Heart left ventricle (tissue), 16 donors: ENCODE results near the gene BRDT. TPM values are rescaled to one million over a fixed set of nuclear protein-coding genes. Genes with fewer than 3 reads are reported as not detected.

Experiments
- ATAC-seq, 4 donors: fragments of 200-7000 bp; cut with Tn5 transposase; one replicate each; pipeline ENCODE4 v1.9.1; 2020 to 2022; ENCODE audit warnings: moderate library complexity in 4 of 4, mild to moderate bottlenecking in 3 of 4, moderate number of reproducible peaks in 1 of 4
- DNase-seq, 5 donors: peaks; one replicate each; pipeline ENCODE4 v3.0.0-alpha.2; 2020
- H3K27ac ChIP-seq, 12 donors: fragments of 200-600 bp; sonication (generic) in 4 of 12; one replicate each; pipeline versions ENCODE4 v1.5.0 to v1.8.0; 2016 to 2022; ENCODE audit warnings: mild to moderate bottlenecking in 2 of 12
- H3K27me3 ChIP-seq, 9 donors: fragments of 200-600 bp; sonication (generic) in 2 of 9; one replicate each; pipeline versions ENCODE4 v1.5.1 to v1.8.0; 2016 to 2022; ENCODE audit warnings: mild to moderate bottlenecking in 3 of 9
- H3K36me3 ChIP-seq, 9 donors: fragments of 200-600 bp; sonication (generic) in 2 of 9; one replicate each; pipeline versions ENCODE4 v1.5.0 to v1.8.0; 2018 to 2022; ENCODE audit warnings: mild to moderate bottlenecking in 2 of 9
- H3K4me1 ChIP-seq, 12 donors: fragments of 200-600 bp; sonication (generic) in 4 of 12; one replicate each; pipeline versions ENCODE4 v1.5.0 to v1.8.0; 2016 to 2022; ENCODE audit warnings: mild to moderate bottlenecking in 3 of 12
- H3K4me3 ChIP-seq, 12 donors: fragments of 200-600 bp; sonication (generic) in 4 of 12; one replicate each; pipeline versions ENCODE4 v1.5.0 to v1.8.0; 2017 to 2022; ENCODE audit warnings: mild to moderate bottlenecking in 9 of 12, moderate library complexity in 4 of 12
- H3K9me3 ChIP-seq, 12 donors: fragments of 200-600 bp; sonication (generic) in 4 of 12; one replicate each; pipeline versions ENCODE4 v1.5.0 to v1.8.0; 2016 to 2022; ENCODE audit warnings: mild to moderate bottlenecking in 1 of 12
- POLR2A ChIP-seq, 2 donors: fragments of 450-650 bp; IDR thresholded peaks; one replicate each; pipeline ENCODE4 v1.6.1; 2017; ENCODE audit warnings: antibody characterized with exemption in 2 of 2, mild to moderate bottlenecking in 2 of 2, moderate library complexity in 2 of 2
- WGBS, 4 donors: extraction: QIAGEN DNeasy Blood & Tissue Kit in 2 of 4; methylation state at CpG; one replicate each; pipeline versions ENCODE4 v1.1.5 to v1.1.7; 2013 to 2018; 5-methylcytosine and 5-hydroxymethylcytosine counted together
- intact Hi-C, 10 donors: fragments of 100-400 bp; cut with DNase I; formaldehyde crosslinking; loops; one replicate each; pipeline versions ENCODE4 v1.11.1 to v1.14.2; 2022
- polyA plus RNA-seq, 2 donors: library from polyadenylated mRNA; stranded (reverse); fragments of 200-250 nt; gene quantifications; one replicate each; pipeline ENCODE4 v1.2.3, GENCODE V29; 2013
- total RNA-seq, 9 donors: library from RNA; depleted of rRNA in 2 of 9; stranded (reverse); fragments of >200 nt in 2 of 9; fragmentation: NEBNext Ultra II Directional in 3 of 9; extraction: Animal tissue kit (Norgen Biotek cat#: 25700) in 3 of 9; gene quantifications; one replicate each; pipeline versions ENCODE4 v1.1.0 to v1.2.4, GENCODE V29; 2016 to 2023
- TF ChIP-seq, protein P1 (sequence below), 12 donors: fragments of 200-600 bp; sonication (generic) in 4 of 12; IDR thresholded peaks; one replicate each; pipeline versions ENCODE4 v1.5.0 to v1.8.0; 2018 to 2022; ENCODE audit warnings: antibody characterized with exemption in 12 of 12, mild to moderate bottlenecking in 5 of 12
- donor health status: ischemic (EF 13 %, LVEDD 7.1; RV severe dilation, severe dysfunction).
- donor health status: healthy with polysubstance abuse.
- donor health status: DM: no; HTN: yes; CAD: no.
- donor health status: DM: no; HTN: no; CAD: no.
- donor health status: ischemic (EF 25% LVEDD 6.9; RV normal size, moderate dysfunction).
- donor health status: ischemic (EF 25% LVEDD 5.7; RV mildly dilated, moderate dysfunction).
- donor health status: healthy.
- donor health status: DM: yes; HTN: yes; CAD: no.
- donor health status: ischemic (EF 35%, LVEDD 5.7; RV mildly dilated, moderate dysfunction).
- donor health status: nonischemic (EF 11% LVEDD 7.7; RV severe dilation, severe dysfunction).
- donor health status: DM: yes; HTN: yes; CAD: no.
- donor health status: PGD.
- donor health status: ischemic (EF 29% LVEDD 5.4; RV normal size, mild dysfunction).
- donor health status: nonischemic (EF 23%, LVEDD 6.1; RV moderate dilation, normal function).

Gene BRDT
- total and polyA plus RNA-seq, 11 donors: not detected

GRCh38 chr1:92029241-92029922 lies 80.2 kb downstream of the BRDT start:
- WGBS, 4 donors: 41 to 61% (median 44%) methylated on average over 23 to 31 of the region's 31 CpGs
- ATAC-seq: no peak

DNA sequence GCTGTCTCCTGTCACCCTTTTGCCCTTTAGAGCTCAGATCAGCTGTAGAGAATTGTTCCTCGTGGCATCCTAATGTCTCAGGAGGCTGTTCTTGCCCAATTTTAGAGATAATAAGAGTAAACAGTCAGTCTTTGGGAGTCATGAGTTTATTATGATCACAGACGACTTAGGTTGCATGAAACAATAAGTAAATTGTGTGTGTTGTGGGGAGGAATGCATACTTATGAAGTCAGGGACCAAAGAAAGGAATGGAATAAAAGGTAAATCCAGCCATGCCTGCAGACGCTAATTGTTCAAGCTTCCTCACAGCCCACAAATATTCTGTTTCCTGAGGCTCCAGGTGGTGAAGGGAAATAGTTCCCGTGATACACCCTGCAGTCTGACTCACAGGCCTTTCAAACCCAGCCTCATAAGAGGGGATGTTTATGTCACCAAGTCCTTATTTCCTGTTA lies 81.5 kb downstream of the BRDT start:
- H3K4me3 ChIP-seq: peak overlapping the region in 7 of 12 donors; percentile 2 to 64 (median 55)
- peaks cover 0 to 23% (median 0%) of the 10 kb centered on the region in 9 donors for H3K27me3 ChIP-seq
- WGBS, 4 donors: 39 to 46% (median 42%) methylated on average over 4 of the region's 4 CpGs
- H3K27ac ChIP-seq: no peak overlapping the region
- no peak for DNase-seq
- TF ChIP-seq POLR2A (IDR thresholded peaks at IDR 0.05): no peak
- TF ChIP-seq, protein P1, sequence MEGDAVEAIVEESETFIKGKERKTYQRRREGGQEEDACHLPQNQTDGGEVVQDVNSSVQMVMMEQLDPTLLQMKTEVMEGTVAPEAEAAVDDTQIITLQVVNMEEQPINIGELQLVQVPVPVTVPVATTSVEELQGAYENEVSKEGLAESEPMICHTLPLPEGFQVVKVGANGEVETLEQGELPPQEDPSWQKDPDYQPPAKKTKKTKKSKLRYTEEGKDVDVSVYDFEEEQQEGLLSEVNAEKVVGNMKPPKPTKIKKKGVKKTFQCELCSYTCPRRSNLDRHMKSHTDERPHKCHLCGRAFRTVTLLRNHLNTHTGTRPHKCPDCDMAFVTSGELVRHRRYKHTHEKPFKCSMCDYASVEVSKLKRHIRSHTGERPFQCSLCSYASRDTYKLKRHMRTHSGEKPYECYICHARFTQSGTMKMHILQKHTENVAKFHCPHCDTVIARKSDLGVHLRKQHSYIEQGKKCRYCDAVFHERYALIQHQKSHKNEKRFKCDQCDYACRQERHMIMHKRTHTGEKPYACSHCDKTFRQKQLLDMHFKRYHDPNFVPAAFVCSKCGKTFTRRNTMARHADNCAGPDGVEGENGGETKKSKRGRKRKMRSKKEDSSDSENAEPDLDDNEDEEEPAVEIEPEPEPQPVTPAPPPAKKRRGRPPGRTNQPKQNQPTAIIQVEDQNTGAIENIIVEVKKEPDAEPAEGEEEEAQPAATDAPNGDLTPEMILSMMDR (IDR thresholded peaks at IDR 0.05): no peak
- no peaks in the 10 kb centered on the region for H3K36me3 ChIP-seq
- peaks cover 0 to 9% (median 0%) of the 10 kb centered on the region in 12 donors for H3K4me1 ChIP-seq
- intact Hi-C loops: loop anchor here in 1 of 10 donors (2.0 kb wide), 1 partner anchor 50 kb away; the partner anchor contains the start of gene BTBD8
- peak in 1 of 4 donors; percentile 77 for ATAC-seq
- H3K9me3 ChIP-seq: no peaks in the 10 kb centered on the region

More at GRCh38 chr1:92029241-92029922, 80.2 kb downstream of the BRDT start:
- DNase-seq: no peak
- intact Hi-C loops: no loop called here
- H3K27ac ChIP-seq: no peak overlapping the region
- no peaks in the 10 kb centered on the region for H3K36me3 ChIP-seq
- peaks cover 0 to 9% (median 0%) of the 10 kb centered on the region in 12 donors for H3K4me1 ChIP-seq
- peak overlapping the region in 10 of 12 donors; percentile 43 to 71 (median 60) for H3K4me3 ChIP-seq
- TF ChIP-seq POLR2A (IDR thresholded peaks at IDR 0.05): no peak
- TF ChIP-seq, protein P1 (IDR thresholded peaks at IDR 0.05): no peak
- H3K27me3 ChIP-seq: peaks cover 0 to 23% (median 0%) of the 10 kb centered on the region in 9 donors
- no peaks in the 10 kb centered on the region for H3K9me3 ChIP-seq

- no peak for TF ChIP-seq POLR2A (IDR thresholded peaks at IDR 0.05)
- TF ChIP-seq, protein P1 (IDR thresholded peaks at IDR 0.05): no peak
- WGBS, 4 donors: 76 to 85% (median 80%) methylated on average over 6 of the region's 6 CpGs
- DNase-seq (no peak), ATAC-seq (no peak)
- Histone ChIP-seq H3K36me3 (no peaks in the 10 kb centered on the region), H3K4me3 (no peak overlapping the region), H3K4me1 (peaks cover 0 to 9% (median 0%) of the 10 kb centered on the region in 12 donors), H3K27me3 (peaks cover 0 to 23% (median 0%) of the 10 kb centered on the region in 9 donors), H3K9me3 (no peaks in the 10 kb centered on the region), H3K27ac (no peak overlapping the region)
- intact Hi-C loops: loop anchor here in 1 of 10 donors (2.0 kb wide), 1 partner anchor 49 kb away; the partner anchor contains the start of gene BTBD8
Observed at GRCh38 chr1:92031281-92032110, 82.3 kb downstream of the BRDT start.

DNA sequence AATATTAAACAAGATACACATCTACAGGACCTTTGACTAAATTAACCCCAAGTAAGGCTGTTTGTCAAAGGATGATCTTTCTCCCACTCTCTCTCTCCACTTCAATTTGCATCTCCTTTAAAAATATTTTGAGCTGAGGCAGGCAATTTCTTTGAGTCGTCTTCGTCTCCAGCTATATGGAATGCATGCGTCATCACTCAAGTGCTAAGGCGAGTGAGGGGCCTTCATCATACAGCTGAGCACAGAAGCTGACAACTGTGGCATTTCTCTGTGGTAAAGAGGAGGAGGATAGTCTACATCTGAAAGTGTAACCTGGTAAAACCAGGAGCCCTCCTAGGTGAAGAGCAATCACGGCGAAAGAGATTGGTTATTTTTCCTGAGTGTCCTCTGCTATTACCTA lies 88.2 kb downstream of the BRDT start:
- H3K36me3 ChIP-seq: no peaks in the 10 kb centered on the region
- H3K27me3 ChIP-seq: no peaks in the 10 kb centered on the region
- TF ChIP-seq, protein P1 (IDR thresholded peaks at IDR 0.05): no peak
- TF ChIP-seq POLR2A (IDR thresholded peaks at IDR 0.05): no peak
- DNase-seq (no peak), ATAC-seq (no peak)
- H3K4me3 ChIP-seq: no peak overlapping the region
- WGBS, 4 donors: 66 to 71% (median 68%) methylated on average over 6 of the region's 6 CpGs
- H3K9me3 ChIP-seq: no peaks in the 10 kb centered on the region
- intact Hi-C loops: no loop called here
- no peak overlapping the region for H3K27ac ChIP-seq
- no peaks in the 10 kb centered on the region for H3K4me1 ChIP-seq
